ENCODE results near the gene UROC1.

The UROC1 gene

DNA sequence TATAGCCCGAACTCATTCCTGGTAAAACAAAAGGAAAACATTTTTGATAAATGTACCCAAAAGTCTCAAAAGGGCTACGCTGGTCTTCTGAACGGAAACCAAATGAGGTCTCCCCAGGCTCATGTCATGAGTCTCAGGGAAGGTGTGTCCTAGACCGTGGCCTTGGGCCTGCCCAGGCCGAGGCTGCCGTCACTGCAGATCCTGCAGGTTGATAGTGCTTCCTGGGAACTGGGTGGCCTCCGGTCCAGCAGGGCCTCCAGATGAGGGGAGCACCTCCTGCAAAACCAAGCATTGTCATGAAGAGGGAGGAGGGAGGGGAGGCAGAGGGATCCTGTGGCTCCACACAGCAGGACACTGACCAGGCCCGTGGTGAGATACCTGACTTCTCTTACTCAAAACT lies 79.4 kb downstream of the UROC1 start:
- DNase-seq = no peak

- no peak for DNase-seq
Observed at GRCh38 chr3:126436826-126437717, 80.5 kb downstream of the UROC1 start.

DNA sequence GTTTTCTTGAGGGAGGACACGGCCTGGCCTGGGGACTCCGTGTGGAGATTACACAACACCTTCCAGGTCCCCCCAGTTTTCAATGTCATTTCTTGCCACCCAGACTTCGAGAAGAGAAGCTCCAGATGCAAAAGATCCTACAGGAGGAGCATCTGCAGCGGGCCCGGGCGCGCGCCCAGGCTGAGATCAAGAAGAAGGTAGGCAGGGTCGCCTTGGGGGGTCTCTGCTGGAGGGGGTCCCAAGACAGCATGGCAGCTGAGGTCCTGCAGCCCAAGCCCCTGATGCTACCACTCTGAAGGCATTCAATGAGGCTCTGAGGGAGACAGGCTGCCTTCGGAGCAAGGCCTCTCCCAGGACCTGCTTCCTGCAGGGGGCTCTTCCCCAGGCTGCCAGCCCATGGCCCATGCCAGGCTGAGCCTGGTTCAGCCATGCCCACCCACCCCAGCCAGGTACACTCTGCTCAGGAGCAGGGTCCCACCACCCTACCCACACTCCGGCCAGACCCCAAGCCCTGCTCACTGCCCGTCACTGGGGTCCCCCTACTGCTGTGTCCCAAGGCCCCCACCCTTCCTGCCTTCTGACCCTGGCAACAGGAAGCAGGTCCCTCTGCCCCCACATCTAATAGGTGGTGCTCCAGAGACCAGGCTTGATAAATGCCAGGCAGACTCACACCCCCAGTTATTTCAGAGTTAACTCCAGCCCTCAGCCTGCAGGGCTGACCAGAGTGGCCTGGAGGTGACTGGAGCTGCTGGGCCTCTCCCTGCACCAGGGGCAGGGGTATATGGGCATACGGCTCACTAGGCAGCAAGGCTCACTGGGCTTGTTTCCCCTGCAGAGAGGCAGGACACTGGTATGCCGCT lies 81.9 kb downstream of the UROC1 start:
- DNase-seq = no peak

DNA sequence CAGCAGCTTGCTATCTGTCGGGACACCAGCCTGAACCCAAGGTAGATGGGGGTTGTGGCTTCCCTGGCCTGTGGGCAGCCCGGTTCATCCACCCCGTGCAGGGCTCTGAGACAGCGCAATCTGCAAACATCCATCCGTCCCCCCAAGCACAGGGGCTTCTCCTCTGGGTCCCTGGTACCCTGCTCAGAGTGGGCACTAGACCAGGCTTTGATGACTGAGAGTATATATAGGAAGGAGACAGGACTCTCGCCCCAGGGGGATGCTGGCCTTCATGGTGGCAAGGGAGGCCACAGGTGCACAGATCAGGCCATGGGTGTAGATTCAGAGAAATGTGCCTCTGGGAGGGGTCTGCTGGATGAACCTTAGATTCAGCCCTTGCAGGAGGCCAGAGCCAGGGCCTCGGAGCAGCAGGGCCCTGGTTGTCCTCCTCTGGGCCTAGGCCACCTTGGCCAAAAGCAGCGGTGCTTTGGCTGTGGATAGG lies 82.6 kb downstream of the UROC1 start:
- DNase-seq = no peak

DNA sequence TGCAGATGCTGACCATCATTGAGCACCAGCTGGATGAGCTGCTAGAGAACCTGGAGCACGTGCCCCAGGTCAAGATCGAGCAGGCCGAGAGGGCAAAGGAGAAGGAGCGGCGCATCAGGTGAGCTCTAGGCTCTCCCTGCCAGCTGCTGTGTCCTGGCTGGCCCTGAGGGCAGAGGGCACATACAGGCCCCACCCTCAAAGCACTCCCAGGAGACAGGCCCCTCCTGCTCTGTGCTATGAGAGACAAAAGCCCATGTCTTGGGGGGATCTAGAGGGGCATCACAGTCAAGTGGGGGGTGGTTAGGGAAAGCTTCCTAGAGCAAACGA lies 83.3 kb downstream of the UROC1 start:
- DNase-seq = no peak

GRCh38 chr3:126433496-126434263 lies 83.9 kb downstream of the UROC1 start:
- no peak for DNase-seq

DNA sequence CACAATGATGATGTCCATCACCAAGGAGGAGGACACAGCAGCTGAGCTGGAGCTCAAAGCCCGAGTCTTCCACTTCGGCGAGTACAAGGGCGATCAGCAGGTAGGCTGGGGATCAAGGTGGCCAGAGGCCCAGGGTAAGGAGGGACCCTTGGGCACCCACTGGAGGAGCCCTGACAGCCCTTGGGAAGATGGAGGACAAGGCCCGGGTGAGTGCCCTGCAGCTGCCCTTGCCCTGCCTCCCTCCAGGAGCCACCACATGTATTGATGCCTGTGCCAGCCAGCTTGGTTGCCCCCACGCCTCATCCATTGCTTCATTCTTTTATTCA lies 84.5 kb downstream of the UROC1 start:
- no peak for DNase-seq

DNA sequence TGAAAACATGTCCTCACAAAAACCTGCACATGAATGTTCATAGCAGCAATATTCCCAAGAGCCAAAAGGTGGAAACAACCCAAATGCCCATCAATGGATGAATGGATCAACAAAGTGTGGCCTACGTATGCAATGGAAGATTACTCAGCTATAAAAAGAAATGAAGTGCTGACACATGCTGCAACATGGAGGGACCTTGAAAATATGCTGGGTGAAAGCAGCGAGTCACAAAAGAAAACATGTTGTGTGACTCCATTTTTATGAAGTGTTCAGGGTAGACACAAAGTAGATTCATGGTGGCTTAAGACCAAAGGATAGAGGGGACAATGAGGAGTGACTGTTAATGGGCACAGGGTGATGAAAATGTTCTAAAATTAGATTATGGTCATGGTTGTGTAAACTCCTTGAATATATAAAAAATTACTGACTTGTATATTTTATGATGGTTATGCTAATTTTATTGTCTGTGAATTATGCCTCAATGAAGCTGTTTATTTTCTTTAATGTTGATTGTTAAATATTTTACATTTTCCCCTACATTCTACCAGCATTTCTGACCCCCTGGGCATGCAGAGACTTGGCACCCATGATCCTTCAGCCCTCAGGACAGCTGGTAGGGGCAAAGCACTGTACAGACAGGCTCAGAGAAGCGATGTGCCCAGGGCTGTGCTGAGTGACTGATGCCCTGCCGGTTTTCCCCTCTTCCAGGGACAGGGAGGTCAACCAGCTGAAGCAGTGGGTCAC lies 85.0 kb downstream of the UROC1 start:
- no peak for DNase-seq

Data from retina (tissue), 1 donor.